Keratinocyte (primary cell): ENCODE measurements around the gene ROS1. TPM values are rescaled to one million over a fixed set of nuclear protein-coding genes. Genes with fewer than 3 reads are reported as not detected.

ENCODE experiments used
- DNase-seq: peaks from one replicate; pipeline ENCODE4 v3.0.0-alpha.2; 2011; ENCODE audit warnings: low read depth, missing footprints, low spot score
- FAIRE-seq: peaks from 2 replicates; lab custom pipeline; 2011; peaks lifted over from hg19 to GRCh38; lab: Jason Lieb, UNC
- H2AFZ ChIP-seq: 2 replicates; pipeline ENCODE4 v1.6.0; 2012; ENCODE audit warnings: low read length, control low read depth, inconsistent platforms; ENCODE audit not compliant: control insufficient read depth
- H3K27ac ChIP-seq: 2 replicates; pipeline ENCODE4 v1.5.1; 2011; ENCODE audit warnings: low read length; ENCODE audit not compliant: control insufficient read depth, insufficient read depth
- H3K27me3 ChIP-seq: 3 replicates; pipeline ENCODE4 v1.6.0; 2011; ENCODE audit warnings: low read length; ENCODE audit not compliant: control insufficient read depth, insufficient read depth; ENCODE audit errors: extremely low read depth
- H3K36me3 ChIP-seq, 2 experiments: 2 replicates in 1 of 2; 3 replicates in 1 of 2; pipeline ENCODE4 v1.5.1; 2011; ENCODE audit warnings: low read length in 2 of 2, mild to moderate bottlenecking in 1 of 2; ENCODE audit not compliant: control insufficient read depth in 2 of 2, insufficient read depth in 2 of 2; ENCODE audit errors: extremely low read depth in 1 of 2
- H3K4me1 ChIP-seq: 3 replicates; pipeline ENCODE4 v1.5.1; 2011; ENCODE audit warnings: low read length; ENCODE audit not compliant: control insufficient read depth, insufficient read depth; ENCODE audit errors: extremely low read depth
- H3K4me2 ChIP-seq: 3 replicates; pipeline ENCODE4 v1.6.0; 2011; ENCODE audit warnings: low read depth, low read length; ENCODE audit not compliant: control insufficient read depth, insufficient read depth; ENCODE audit errors: extremely low read depth
- H3K4me3 ChIP-seq, 3 experiments: fragments of 200-600 bp in 1 of 3; sonication (generic) in 1 of 3; 2 replicates in 2 of 3; 3 replicates in 1 of 3; pipeline ENCODE4 v1.5.1; 2011 to 2016; ENCODE audit warnings: low read length in 3 of 3, mild to moderate bottlenecking in 3 of 3, control low read depth in 2 of 3, inconsistent platforms in 1 of 3, low read depth in 1 of 3, mixed read lengths in 1 of 3, mixed run types in 1 of 3, moderate library complexity in 1 of 3; ENCODE audit not compliant: control insufficient read depth in 2 of 3, insufficient read depth in 2 of 3; ENCODE audit errors: extremely low read depth in 1 of 3
- H3K79me2 ChIP-seq: 2 replicates; pipeline ENCODE4 v1.6.0; 2012; ENCODE audit warnings: low read length; ENCODE audit not compliant: control insufficient read depth, insufficient read depth
- H3K9ac ChIP-seq: 3 replicates; pipeline ENCODE4 v1.6.0; 2011; ENCODE audit warnings: low read length; ENCODE audit not compliant: control insufficient read depth, insufficient read depth; ENCODE audit errors: extremely low read depth
- H3K9me1 ChIP-seq: 3 replicates; pipeline ENCODE4 v1.6.0; 2011; ENCODE audit warnings: low read length; ENCODE audit not compliant: control insufficient read depth, insufficient read depth; ENCODE audit errors: extremely low read depth
- H3K9me3 ChIP-seq: 2 replicates; pipeline ENCODE4 v1.5.1; 2012; ENCODE audit warnings: low read depth, low read length; ENCODE audit not compliant: control insufficient read depth
- H4K20me1 ChIP-seq: 3 replicates; pipeline ENCODE4 v1.6.0; 2011; ENCODE audit warnings: low read length; ENCODE audit not compliant: control insufficient read depth, insufficient read depth; ENCODE audit errors: extremely low read depth
- CTCF ChIP-seq, 3 experiments: IDR thresholded peaks in 1 of 3; conservative IDR thresholded peaks in 1 of 3; optimal IDR thresholded peaks in 1 of 3; 2 replicates in 2 of 3; 3 replicates in 1 of 3; pipeline versions ENCODE3 to v1.5.1; 2011; ENCODE audit warnings: low read length in 3 of 3, mild to moderate bottlenecking in 3 of 3, moderate library complexity in 2 of 3, control low read depth in 1 of 3, inconsistent platforms in 1 of 3; ENCODE audit not compliant: insufficient read depth in 2 of 3; ENCODE audit errors: extremely low read depth in 1 of 3
- EZH2 ChIP-seq: IDR thresholded peaks from one replicate; pipeline ENCODE4 v1.6.1; 2012; ENCODE audit warnings: inconsistent platforms, mild to moderate bottlenecking, low read length, moderate library complexity
- dilution Hi-C: fragments of 300-500 bp; cut with MboI; formaldehyde crosslinking; loops from one replicate; pipeline ENCODE4 v1.7.0; 2020; ENCODE audit warnings: low sequenced_read_pairs; ENCODE audit not compliant: extremely low pct_ligation_motif_present
- polyA plus RNA-seq, 5 experiments: library from polyadenylated mRNA; depleted of rRNA in 3 of 5; stranded (reverse) in 3 of 5; stranded (forward) in 1 of 5; unstranded in 1 of 5; fragments of >200 nt; gene quantifications; 1 replicate in 1 of 5; 2 replicates in 3 of 5; 3 replicates in 1 of 5; pipeline versions ENCODE4 v1.2.1 to v1.2.3, GENCODE V29; 2011 to 2012; ENCODE audit warnings: missing spikeins in 2 of 5, low read depth in 1 of 5, low replicate concordance in 1 of 5

ROS1 gene
- polyA plus RNA-seq, 1 donor (not counting 4 experiments of a cell fraction or from before 2014, with no cell fraction given): 0.16 TPM

- Histone ChIP-seq H2AFZ (no peak overlapping the region), H3K36me3 (no peaks in the 10 kb centered on the region), H3K9me1 (no peaks in the 10 kb centered on the region), H3K9me3 (no peaks in the 10 kb centered on the region), H3K4me1 (peaks cover 15% of the 10 kb centered on the region), H3K79me2 (no peaks in the 10 kb centered on the region), H3K4me2 (no peak overlapping the region), H3K9ac (no peak overlapping the region), H3K4me3 (no peak overlapping the region), H3K27me3 (peaks cover 99% of the 10 kb centered on the region), H4K20me1 (no peaks in the 10 kb centered on the region), H3K27ac (no peak overlapping the region)
- DNase-seq: no peak
- no peak for FAIRE-seq
- dilution Hi-C loops: no loop called here
- TF ChIP-seq EZH2: no peak
- TF ChIP-seq CTCF (optimal IDR thresholded peaks at IDR 0.05 in 1 of 3, IDR thresholded peaks at IDR 0.05 in 1 of 3, conservative IDR thresholded peaks at IDR 0.05 in 1 of 3; ENCODE audit: extremely low read depth in 1 of 3, insufficient read depth in 2 of 3, low read length in 3 of 3): peak; percentile 14 to 28 (median 26)
Observed at GRCh38 chr6:117267766-117268534, 157.8 kb downstream of the ROS1 start.

- Histone ChIP-seq H3K36me3 (no peaks in the 10 kb centered on the region), H3K4me3 (no peak overlapping the region), H2AFZ (no peak overlapping the region), H3K4me2 (no peak overlapping the region), H3K9ac (no peak overlapping the region), H3K4me1 (peaks cover 15% of the 10 kb centered on the region), H3K27ac (no peak overlapping the region), H4K20me1 (no peaks in the 10 kb centered on the region), H3K9me1 (no peaks in the 10 kb centered on the region), H3K79me2 (no peaks in the 10 kb centered on the region), H3K27me3 (peaks cover 99% of the 10 kb centered on the region), H3K9me3 (no peaks in the 10 kb centered on the region)
- FAIRE-seq: no peak
- DNase-seq: no peak
- dilution Hi-C loops: no loop called here
- peak; percentile 57 for TF ChIP-seq EZH2
- no peak for TF ChIP-seq CTCF (optimal IDR thresholded peaks at IDR 0.05 in 1 of 3, IDR thresholded peaks at IDR 0.05 in 1 of 3, conservative IDR thresholded peaks at IDR 0.05 in 1 of 3; ENCODE audit: extremely low read depth in 1 of 3, insufficient read depth in 2 of 3, low read length in 3 of 3)
Observed at GRCh38 chr6:117267054-117267347, 158.7 kb downstream of the ROS1 start.
